ENCODE data around the gene NLRP14.

NLRP14 gene

GRCh38 chr11:7020183-7020917 is at the start of gene NLRP14, which contains the start of gene ZNF214:
TSS of gene NLRP14 (plus strand) at chr11:7020479. CDS start at chr11:7038587, 18,108 bp downstream.
TSS of gene ZNF214 (minus strand) at chr11:7020346. CDS start at chr11:7002835, 17,511 bp downstream.
- ATAC-seq (no peak), DNase-seq (no peak)
- Mint-ChIP-seq H3K4me1 (peaks cover 6% of the 10 kb centered on the region), H3K4me3 (peak within 1 kb of the TSS; percentile 44 to 72), H3K9me3 (no peaks in the 10 kb centered on the region), H3K27me3 (peaks cover 44% of the 10 kb centered on the region), H3K27ac (no peak within 1 kb of the TSS)

GRCh38 chr11:6979365-6979764 is 40.9 kb upstream of the NLRP14 start:
- no peaks in the 10 kb centered on the region for H3K27me3 Mint-ChIP-seq
- no peaks in the 10 kb centered on the region for H3K9me3 Mint-ChIP-seq
- DNase-seq (no peak), ATAC-seq (no peak)
- H3K4me1 Mint-ChIP-seq, result no peaks in the 10 kb centered on the region
- H3K4me3 Mint-ChIP-seq, result no peak overlapping the region
- H3K27ac Mint-ChIP-seq, result no peak overlapping the region

- Mint-ChIP-seq H3K4me3 (no peak overlapping the region), H3K27ac (no peak overlapping the region), H3K27me3 (peaks cover 15% of the 10 kb centered on the region), H3K4me1 (no peaks in the 10 kb centered on the region), H3K9me3 (no peaks in the 10 kb centered on the region)
- no peak for ATAC-seq
- no peak for DNase-seq
Observed at GRCh38 chr11:6986487-6986886, 33.8 kb upstream of the NLRP14 start.

GRCh38 chr11:6988506-6988905 is 31.8 kb upstream of the NLRP14 start:
- no peak for DNase-seq
- H3K9me3 Mint-ChIP-seq, result no peaks in the 10 kb centered on the region
- H3K4me3 Mint-ChIP-seq, result no peak overlapping the region
- no peaks in the 10 kb centered on the region for H3K4me1 Mint-ChIP-seq
- ATAC-seq, result no peak
- peaks cover 19% of the 10 kb centered on the region for H3K27me3 Mint-ChIP-seq
- no peak overlapping the region for H3K27ac Mint-ChIP-seq

- Mint-ChIP-seq H3K9me3 (no peaks in the 10 kb centered on the region), H3K27me3 (peaks cover 21% of the 10 kb centered on the region), H3K27ac (no peak overlapping the region), H3K4me3 (no peak overlapping the region), H3K4me1 (no peaks in the 10 kb centered on the region)
- DNase-seq (no peak), ATAC-seq (peak; percentile 28)
Observed at GRCh38 chr11:6991227-6991626, 29.1 kb upstream of the NLRP14 start.

GRCh38 chr11:6992026-6992425 is 28.3 kb upstream of the NLRP14 start:
- H3K9me3 Mint-ChIP-seq, result no peaks in the 10 kb centered on the region
- DNase-seq, result no peak
- no peaks in the 10 kb centered on the region for H3K4me1 Mint-ChIP-seq
- H3K27ac Mint-ChIP-seq, result no peak overlapping the region
- H3K4me3 Mint-ChIP-seq, result no peak overlapping the region
- ATAC-seq, result no peak
- H3K27me3 Mint-ChIP-seq, result peaks cover 21% of the 10 kb centered on the region

GRCh38 chr11:6992457-6993417 is 27.5 kb upstream of the NLRP14 start:
- Mint-ChIP-seq H3K4me3 (no peak overlapping the region), H3K9me3 (no peaks in the 10 kb centered on the region), H3K4me1 (no peaks in the 10 kb centered on the region), H3K27ac (no peak overlapping the region), H3K27me3 (peaks cover 24% of the 10 kb centered on the region)
- ATAC-seq, result no peak
- DNase-seq, result no peak

- H3K27me3 Mint-ChIP-seq, result peaks cover 47% of the 10 kb centered on the region
- H3K4me1 Mint-ChIP-seq, result no peaks in the 10 kb centered on the region
- ATAC-seq, result no peak
- no peaks in the 10 kb centered on the region for H3K9me3 Mint-ChIP-seq
- no peak for DNase-seq
- H3K27ac Mint-ChIP-seq, result no peak overlapping the region
- no peak overlapping the region for H3K4me3 Mint-ChIP-seq
Observed at GRCh38 chr11:6995703-6996102, 24.6 kb upstream of the NLRP14 start.

GRCh38 chr11:7004482-7004881 is 15.8 kb upstream of the NLRP14 start:
- Mint-ChIP-seq H3K27me3 (peaks cover 43% of the 10 kb centered on the region), H3K4me3 (no peak overlapping the region), H3K27ac (no peak overlapping the region), H3K4me1 (no peaks in the 10 kb centered on the region), H3K9me3 (no peaks in the 10 kb centered on the region)
- no peak for ATAC-seq
- DNase-seq, result no peak

- no peak for DNase-seq
- H3K27me3 Mint-ChIP-seq, result peaks cover 16% of the 10 kb centered on the region
- no peak for ATAC-seq
- H3K9me3 Mint-ChIP-seq, result no peaks in the 10 kb centered on the region
- H3K27ac Mint-ChIP-seq, result no peak overlapping the region
- H3K4me3 Mint-ChIP-seq, result no peak overlapping the region
- H3K4me1 Mint-ChIP-seq, result no peaks in the 10 kb centered on the region
Observed at GRCh38 chr11:7014118-7014517, 6.2 kb upstream of the NLRP14 start.

GRCh38 chr11:7016011-7016410 is 4.3 kb upstream of the NLRP14 start:
- H3K27ac Mint-ChIP-seq, result no peak overlapping the region
- peaks cover 6% of the 10 kb centered on the region for H3K4me1 Mint-ChIP-seq
- no peaks in the 10 kb centered on the region for H3K9me3 Mint-ChIP-seq
- DNase-seq (no peak), ATAC-seq (no peak)
- H3K4me3 Mint-ChIP-seq, result no peak overlapping the region
- peaks cover 29% of the 10 kb centered on the region for H3K27me3 Mint-ChIP-seq

GRCh38 chr11:7019500-7020182 is 638 bp upstream of the NLRP14 start:
- Mint-ChIP-seq H3K27me3 (peaks cover 44% of the 10 kb centered on the region), H3K4me1 (peaks cover 6% of the 10 kb centered on the region), H3K27ac (no peak overlapping the region), H3K9me3 (no peaks in the 10 kb centered on the region), H3K4me3 (peak overlapping the region; percentile 44 to 72)
- no peak for DNase-seq
- peak; percentile 64 for ATAC-seq

- DNase-seq (no peak), ATAC-seq (no peak)
- H3K4me1 Mint-ChIP-seq, result peaks cover 6% of the 10 kb centered on the region
- H3K27ac Mint-ChIP-seq, result no peak overlapping the region
- no peak overlapping the region for H3K4me3 Mint-ChIP-seq
- H3K9me3 Mint-ChIP-seq, result no peaks in the 10 kb centered on the region
- peaks cover 44% of the 10 kb centered on the region for H3K27me3 Mint-ChIP-seq
Observed at GRCh38 chr11:7021318-7021717, 1.0 kb downstream of the NLRP14 start.

- no peak for DNase-seq
- H3K4me3 Mint-ChIP-seq, result no peak overlapping the region
- H3K9me3 Mint-ChIP-seq, result no peaks in the 10 kb centered on the region
- H3K27ac Mint-ChIP-seq, result no peak overlapping the region
- H3K4me1 Mint-ChIP-seq, result no peaks in the 10 kb centered on the region
- ATAC-seq, result no peak
- no peaks in the 10 kb centered on the region for H3K27me3 Mint-ChIP-seq
Observed at GRCh38 chr11:7028141-7028540, 7.9 kb downstream of the NLRP14 start.

- Mint-ChIP-seq H3K27ac (no peak overlapping the region), H3K4me3 (no peak overlapping the region), H3K27me3 (no peaks in the 10 kb centered on the region), H3K9me3 (no peaks in the 10 kb centered on the region), H3K4me1 (no peaks in the 10 kb centered on the region)
- DNase-seq, result no peak
- no peak for ATAC-seq
Observed at GRCh38 chr11:7030836-7031235, 10.6 kb downstream of the NLRP14 start.

Data from stimulated activated naive CD8-positive, alpha-beta T cell treated with anti-CD3 and anti-CD28 coated beads, Interleukin-15, amount 100 ng/mL, for 72 hours (primary cell).